ENCODE measurements around the gene DNASE1L3.

DNA sequence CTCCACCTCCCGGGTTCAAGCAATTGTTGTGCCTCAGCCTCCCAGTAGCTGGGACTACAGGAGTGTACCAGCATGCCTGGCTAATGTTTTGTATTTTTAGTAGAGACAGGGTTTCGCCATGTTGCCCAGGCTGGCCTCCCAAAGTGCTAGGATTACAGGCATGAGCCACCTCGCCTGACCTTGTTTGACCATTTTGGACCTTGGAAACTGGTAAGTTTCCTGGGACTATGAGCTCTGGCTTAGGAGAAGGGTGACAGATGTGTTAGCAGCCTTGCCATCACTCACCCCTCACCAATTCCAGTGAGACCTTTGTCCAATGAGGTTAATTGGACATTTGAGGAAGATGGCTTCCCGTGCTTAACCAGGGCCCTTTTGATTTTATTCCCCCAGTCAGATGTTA is 19.9 kb downstream of the DNASE1L3 start:
- TF ChIP-seq, protein P1, sequence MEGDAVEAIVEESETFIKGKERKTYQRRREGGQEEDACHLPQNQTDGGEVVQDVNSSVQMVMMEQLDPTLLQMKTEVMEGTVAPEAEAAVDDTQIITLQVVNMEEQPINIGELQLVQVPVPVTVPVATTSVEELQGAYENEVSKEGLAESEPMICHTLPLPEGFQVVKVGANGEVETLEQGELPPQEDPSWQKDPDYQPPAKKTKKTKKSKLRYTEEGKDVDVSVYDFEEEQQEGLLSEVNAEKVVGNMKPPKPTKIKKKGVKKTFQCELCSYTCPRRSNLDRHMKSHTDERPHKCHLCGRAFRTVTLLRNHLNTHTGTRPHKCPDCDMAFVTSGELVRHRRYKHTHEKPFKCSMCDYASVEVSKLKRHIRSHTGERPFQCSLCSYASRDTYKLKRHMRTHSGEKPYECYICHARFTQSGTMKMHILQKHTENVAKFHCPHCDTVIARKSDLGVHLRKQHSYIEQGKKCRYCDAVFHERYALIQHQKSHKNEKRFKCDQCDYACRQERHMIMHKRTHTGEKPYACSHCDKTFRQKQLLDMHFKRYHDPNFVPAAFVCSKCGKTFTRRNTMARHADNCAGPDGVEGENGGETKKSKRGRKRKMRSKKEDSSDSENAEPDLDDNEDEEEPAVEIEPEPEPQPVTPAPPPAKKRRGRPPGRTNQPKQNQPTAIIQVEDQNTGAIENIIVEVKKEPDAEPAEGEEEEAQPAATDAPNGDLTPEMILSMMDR (conservative IDR thresholded peaks at IDR 0.05), result no peak
- no peak for TF ChIP-seq ZFX (IDR thresholded peaks at IDR 0.05)

Data from C4-2B (cell line).